GM19328 (cell line): ENCODE results near the gene MAGOHB.
"Not testable (repeated sequence)": the region's sequence is repeated elsewhere in the genome, so short reads cannot be mapped to it uniquely, and the experiment has no call there.

ENCODE experiments used
- ATAC-seq: cut with Tn5 transposase; IDR thresholded peaks from one replicate; pipeline ENCODE4 v1.9.1; 2021; ENCODE audit warnings: mild to moderate bottlenecking, moderate library complexity; ENCODE audit not compliant: unreplicated experiment

Gene MAGOHB

GRCh38 chr12:10614056-10614370 lies 604 bp upstream of the MAGOHB start:
- no peak for ATAC-seq

- no peak for ATAC-seq
These were observed 443 bp downstream of the MAGOHB start for GRCh38 chr12:10612984-10613348.

DNA sequence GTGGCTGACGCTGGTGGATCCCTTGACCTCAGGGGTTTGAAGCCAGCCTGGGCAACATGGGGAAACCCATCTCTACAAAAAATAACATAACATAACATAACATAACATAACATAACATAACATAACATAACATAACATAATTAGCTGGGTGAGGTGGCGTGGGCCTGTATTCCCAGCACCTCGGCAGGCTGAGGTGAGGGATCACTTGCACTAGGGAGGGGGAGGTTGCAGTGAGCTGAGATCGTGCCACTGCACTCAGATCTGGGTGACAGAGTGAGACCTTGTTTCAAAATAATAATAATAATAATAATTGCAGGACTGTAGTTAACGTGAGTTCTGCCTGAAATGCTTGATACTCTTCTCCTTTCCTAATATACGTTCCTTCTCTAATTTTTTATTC lies 1.3 kb downstream of the MAGOHB start:
- ATAC-seq: no peak

GRCh38 chr12:10611258-10611657 lies 2.2 kb downstream of the MAGOHB start:
- ATAC-seq: not testable (repeated sequence)

- ATAC-seq: no peak
These were observed 3.2 kb downstream of the MAGOHB start for GRCh38 chr12:10610188-10610587.

DNA sequence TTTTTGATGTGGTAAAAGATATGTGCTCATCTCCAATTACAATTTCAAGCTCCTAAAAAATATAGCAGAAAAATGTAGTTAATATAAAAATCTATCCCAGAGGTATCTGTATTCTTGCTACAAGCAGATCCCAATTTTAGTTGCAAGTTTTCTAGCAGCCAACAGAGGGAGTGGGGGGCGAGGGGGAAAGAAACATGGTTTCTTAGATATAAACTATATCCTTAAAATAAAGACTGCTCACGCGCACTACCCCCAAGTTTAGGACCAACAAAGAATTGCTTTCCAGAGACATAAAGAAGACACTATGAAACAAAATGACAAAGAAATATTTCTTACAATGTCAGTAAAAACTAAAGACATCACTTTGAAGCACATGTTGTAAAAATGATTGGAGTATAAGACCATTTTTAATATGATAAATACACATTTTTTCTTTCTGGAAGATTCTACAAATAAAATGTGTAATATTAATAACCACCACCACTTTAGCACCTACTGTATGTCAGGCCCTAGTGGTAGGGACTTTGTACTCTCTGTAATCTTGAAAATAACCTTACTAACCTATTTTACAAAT lies 5.4 kb downstream of the MAGOHB start:
- ATAC-seq: no peak

DNA sequence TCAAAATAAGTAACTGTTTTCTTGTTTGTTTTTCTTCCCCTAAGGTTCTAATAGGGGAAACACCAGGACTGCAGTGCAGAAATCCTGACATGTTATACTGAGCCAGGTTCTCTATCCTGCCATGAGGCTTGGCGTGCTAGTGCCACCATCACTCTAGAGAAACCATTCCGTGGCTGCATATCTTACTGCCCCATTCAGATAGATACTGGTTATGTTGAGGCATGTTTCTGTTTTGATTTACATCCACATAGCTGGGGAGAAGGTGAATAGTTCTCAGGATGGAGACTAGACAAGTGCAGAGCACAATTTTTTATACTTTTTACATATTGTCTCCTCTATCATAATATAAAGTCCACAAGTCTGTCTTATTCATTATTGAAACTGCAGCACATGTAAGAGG lies 11.5 kb downstream of the MAGOHB start:
- ATAC-seq: no peak

GRCh38 chr12:10600988-10601387 lies 12.4 kb downstream of the MAGOHB start:
- ATAC-seq: no peak

DNA sequence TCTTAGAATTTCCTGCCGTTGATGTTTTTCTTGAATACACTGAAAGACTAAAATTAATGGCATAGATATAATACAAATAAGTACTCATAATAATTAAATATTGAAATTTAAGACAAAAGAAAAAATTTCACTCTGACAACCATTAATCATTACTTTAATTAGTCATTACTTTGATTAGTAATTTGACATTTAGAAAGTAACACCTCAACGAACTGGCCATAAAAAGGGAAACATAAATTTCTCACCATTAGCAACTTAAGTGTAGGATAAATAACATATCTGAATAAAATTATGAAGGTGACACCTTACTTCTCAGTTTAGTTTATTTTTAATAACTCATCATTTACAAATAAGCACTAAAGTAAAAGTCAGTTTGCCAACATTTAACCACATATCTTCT lies 17.5 kb downstream of the MAGOHB start:
- ATAC-seq: no peak

DNA sequence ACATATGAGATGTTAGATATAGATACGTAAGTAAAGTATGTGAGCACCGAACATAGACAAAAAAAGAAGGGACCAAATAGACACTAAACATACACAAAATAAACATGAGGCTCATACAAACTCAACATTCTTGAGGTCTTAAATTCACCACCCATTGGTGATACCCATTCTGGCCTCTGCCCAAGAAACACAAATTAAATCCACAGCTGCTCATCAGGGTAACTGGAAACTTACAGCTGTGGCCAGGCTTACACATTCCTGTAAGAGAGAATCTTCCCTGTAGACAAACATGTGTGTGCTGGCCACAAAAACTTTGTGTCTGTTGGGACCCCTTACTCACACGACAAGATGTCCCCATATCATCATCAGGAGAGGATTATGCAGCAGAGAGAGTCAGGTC lies 22.4 kb downstream of the MAGOHB start:
- ATAC-seq: no peak

DNA sequence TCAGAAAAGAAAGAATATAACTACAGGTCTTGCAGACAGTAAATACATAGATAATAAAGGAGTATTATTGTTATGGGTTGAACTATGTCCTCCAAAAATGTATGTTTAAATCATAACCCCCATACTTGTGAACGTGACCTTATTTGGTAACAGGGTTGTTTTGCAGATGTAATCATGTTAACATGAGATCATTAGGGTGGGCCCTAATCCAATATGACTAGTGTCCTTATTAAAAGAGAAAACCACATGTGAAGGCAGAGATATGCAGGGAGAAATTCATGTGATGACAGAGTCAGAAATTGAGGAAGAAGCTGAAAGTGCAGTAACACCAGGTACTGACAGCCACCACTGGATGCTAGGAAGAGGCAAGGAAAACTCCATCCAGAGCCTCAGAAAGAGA lies 29.0 kb downstream of the MAGOHB start:
- ATAC-seq: no peak

GRCh38 chr12:10582704-10583103 lies 30.7 kb downstream of the MAGOHB start:
- ATAC-seq: no peak

GRCh38 chr12:10582133-10582532 lies 31.3 kb downstream of the MAGOHB start:
- ATAC-seq: not testable (repeated sequence)

DNA sequence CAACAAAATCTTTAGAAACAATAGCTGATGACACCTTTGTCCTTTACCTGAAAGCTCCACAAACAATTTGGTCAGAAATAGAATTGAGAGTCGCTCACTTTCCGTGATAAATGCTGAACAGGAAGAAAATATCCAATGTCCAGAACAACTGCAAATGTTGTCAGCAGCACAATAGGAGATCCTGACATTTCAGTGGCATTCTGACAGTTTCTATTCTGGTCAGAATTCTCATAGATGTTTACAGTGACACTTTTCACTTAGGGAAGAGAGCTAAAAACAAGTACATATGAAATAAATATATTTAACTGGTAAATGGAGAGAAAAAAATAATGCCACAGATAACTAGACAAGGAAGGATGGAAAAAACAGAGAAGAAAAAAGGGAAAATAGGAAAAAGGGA lies 39.1 kb downstream of the MAGOHB start:
- ATAC-seq: no peak

DNA sequence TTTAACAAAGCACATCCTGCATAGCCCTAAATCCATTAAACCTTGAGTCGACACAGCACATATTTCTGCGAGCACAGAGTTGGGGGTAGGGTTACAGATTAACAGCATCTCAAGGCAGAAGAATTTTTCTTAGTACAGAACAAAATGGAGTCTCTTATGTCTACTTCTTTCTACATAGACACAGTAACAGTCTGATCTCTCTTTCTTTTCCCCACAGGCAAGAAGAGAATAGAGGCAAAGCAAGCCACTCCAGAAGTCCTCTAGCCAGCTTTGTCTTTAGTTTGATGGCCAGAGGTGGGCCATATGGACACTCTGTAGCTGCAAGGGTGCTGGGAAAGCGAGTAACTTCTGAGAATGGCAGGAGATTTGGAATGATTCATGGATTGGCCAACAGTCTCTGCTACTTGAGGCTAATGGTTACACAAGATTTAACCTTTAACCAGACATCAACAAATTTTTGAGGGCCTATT lies 41.4 kb downstream of the MAGOHB start:
- ATAC-seq: not testable (repeated sequence)

- no peak for ATAC-seq
These were observed 42.3 kb downstream of the MAGOHB start for GRCh38 chr12:10571141-10571540.

DNA sequence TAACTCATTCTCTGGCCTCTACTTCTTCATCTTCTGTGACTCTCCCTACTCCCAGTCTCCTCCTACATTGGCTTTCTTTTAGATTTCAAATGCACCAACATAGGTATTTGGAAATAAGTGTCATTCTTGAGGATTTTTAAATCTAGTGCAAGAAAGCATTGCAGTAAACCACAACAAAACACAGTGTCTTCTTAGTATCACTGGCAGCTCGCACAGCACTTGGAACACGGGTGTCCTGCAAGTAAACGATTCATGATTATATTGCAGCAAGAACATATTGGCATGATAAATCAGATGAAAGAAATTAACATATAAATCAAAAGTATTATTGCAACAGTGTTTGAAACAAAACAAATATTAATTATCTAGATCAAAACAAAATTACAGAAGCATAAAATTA lies 45.6 kb downstream of the MAGOHB start:
- ATAC-seq: no peak

DNA sequence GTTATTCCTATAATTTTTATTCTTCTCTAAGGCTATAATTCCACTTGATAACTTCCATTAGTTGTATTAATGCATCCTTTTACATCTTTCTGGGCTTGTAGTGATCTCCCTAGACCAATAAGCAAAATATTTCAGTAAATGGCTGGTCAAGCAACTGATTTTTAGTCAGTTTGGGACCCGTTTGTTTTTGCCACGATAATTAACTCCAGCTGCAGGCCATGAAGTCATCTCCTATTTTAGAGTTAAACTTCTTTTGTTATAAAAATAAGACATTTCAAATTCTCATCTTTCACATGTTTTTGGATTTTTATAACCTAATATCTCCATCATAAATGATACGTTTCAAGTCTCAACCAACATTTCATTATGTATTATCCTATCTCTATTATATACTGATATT lies 49.4 kb downstream of the MAGOHB start:
- no peak for ATAC-seq

GRCh38 chr12:10563002-10563401 lies 50.4 kb downstream of the MAGOHB start:
- no peak for ATAC-seq

DNA sequence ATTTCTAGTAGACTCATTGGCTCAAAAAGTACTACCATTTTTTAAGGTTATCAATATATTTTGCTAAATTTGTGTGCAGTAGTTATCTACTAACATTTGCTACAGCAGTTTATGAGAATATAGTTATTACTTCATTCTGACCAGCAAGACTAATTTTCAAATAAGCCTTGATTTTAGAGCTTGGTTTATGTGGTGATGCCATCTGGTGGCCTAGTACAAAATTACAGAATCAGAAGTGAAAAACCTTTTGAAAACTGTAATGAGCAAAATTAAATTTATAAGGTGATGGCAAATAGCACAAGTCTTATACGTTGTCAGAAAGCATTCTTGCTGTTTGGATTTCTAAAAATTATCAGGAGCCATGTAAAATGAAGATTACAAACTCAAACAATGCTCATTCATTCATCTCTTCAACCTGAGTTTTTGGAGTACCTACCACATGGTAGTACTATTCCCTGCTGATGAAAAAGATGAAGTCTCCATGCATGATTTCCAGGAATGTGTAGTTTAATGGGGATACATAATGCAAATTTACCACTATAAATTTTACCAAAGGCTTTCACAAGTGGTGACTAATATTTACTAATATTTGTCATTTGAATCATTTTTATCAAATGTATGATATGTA lies 51.0 kb downstream of the MAGOHB start:
- no peak for ATAC-seq

- no peak for ATAC-seq
These were observed 54.2 kb downstream of the MAGOHB start for GRCh38 chr12:10559244-10559643.

GRCh38 chr12:10558789-10559188 lies 54.6 kb downstream of the MAGOHB start:
- ATAC-seq: no peak

DNA sequence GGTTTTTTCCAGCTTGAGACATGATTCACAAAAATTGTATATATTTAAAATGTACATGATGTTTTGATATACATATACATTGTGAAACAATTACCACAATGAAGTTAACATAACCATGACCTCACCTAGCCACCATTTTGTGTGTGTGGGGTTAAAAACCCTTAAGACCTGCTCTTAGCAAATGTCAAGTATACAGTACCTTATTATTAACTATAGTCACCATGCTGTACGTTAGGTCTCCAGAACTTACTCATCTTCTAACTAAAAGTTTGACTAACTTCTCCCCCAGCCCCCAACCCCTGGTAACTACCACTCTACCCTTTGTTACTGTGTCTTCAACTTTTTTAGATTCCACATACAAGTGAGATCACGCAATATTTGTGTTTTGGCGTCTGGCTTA lies 55.1 kb downstream of the MAGOHB start:
- ATAC-seq: no peak
